Epithelial cell of prostate (primary cell): ENCODE data around the gene SHISAL1.

ENCODE experiments used
- DNase-seq: peaks from one replicate; pipeline ENCODE4 v3.0.0-alpha.2; 2011; ENCODE audit warnings: low read depth, low spot score
- H3K27ac ChIP-seq: fragments of 450-650 bp; 2 replicates; pipeline ENCODE4 v1.5.1; 2017; ENCODE audit warnings: mild to moderate bottlenecking

SHISAL1 gene

GRCh38 chr22:44214764-44215163, 98.0 kb downstream of the SHISAL1 start:
- DNase-seq: no peak

DNA sequence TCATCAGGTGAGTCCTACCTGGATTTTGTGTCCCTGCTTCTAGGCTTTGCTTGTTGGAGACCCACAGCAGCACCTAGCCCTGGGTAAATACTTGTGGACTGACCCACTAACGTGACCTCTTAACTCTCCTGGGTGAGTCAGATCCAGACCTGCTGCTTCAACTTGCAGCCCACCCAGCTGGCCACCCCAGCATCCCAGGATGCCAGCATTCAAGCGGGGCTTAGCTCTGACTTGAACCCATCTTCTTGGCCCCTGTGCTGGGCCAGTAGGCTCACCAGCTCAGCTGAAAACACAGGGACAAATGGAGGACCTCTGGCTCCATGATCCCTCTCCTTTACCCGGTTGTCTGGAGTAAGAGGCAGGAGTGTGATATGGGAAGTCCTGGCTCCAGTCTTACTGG, 98.6 kb downstream of the SHISAL1 start:
- DNase-seq: no peak
- no peak overlapping the region for H3K27ac ChIP-seq

More at GRCh38 chr22:44214764-44215163, 98.0 kb downstream of the SHISAL1 start:
- no peak overlapping the region for H3K27ac ChIP-seq

DNA sequence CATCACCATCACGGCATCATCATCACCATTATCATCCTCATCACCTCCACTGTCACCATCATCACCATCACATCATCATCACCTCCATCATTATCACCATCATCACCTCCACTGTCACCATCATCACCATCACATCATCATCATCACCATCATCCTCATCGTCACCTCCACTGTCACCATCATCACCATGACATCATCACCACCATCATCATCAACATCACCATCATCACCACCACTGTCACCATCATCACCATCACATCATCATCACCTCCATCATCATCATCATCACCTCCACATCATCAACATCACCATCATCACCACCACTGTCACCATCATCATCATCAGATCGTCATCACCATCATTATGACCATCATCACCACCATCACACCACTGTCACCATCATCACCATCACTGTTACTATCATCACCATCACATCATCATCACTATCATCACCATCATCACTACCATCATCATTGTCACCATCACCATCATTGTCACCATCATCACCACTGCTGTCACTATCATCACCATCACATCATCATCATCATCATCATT, 99.2 kb downstream of the SHISAL1 start:
- no peak for DNase-seq
- H3K27ac ChIP-seq: no peak overlapping the region

- no peak overlapping the region for H3K27ac ChIP-seq
- DNase-seq: no peak
These were observed 99.8 kb downstream of the SHISAL1 start for GRCh38 chr22:44212936-44213335.

DNA sequence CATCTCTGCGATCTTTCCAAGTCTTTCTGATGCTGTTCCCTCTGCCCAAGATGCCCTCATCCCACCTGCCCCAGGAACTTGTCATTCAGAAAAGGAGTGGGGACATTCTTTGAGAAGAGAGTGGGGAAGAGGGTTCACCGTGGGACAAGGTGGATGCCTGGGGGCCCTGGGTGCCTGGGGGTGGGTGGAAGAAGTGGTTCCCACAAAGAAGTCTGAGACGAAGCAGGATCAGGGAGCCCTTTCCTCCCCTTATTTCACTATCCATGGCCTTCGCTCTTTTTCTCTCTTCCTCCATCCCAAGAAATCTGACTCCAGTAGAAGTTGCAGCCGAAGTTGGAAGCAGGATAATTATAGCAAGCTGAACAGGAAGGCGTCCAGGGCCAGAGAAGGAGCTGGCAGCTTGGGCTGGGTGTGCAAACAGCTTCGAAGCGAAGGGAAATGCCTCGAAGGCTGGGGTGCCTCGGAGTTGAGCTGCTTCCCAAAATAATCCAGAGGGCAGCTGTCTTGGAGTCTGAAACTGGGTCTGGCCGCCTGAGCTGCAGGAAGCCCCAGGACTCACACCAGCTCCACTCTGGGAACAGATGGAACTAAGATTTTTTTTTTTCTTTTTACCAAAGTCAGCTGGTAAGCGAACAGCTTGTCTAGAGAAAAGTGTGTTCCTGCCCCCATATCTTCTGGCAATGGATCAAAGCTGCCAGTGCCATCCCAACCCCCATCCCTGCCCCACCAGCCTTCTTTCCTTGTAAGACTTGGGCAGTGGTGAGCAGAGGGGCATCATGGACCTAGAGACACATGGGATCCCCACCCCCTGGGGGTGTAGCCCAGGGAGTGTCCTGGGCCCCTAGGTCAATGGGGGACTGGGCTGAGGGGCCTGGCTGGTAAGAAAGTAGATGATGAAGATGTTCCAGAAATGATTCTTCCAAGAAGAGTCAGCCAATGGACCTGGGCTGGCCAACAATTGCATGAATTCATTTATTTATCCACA, 100.5 kb downstream of the SHISAL1 start:
- no peak for DNase-seq
- H3K27ac ChIP-seq: no peak overlapping the region

DNA sequence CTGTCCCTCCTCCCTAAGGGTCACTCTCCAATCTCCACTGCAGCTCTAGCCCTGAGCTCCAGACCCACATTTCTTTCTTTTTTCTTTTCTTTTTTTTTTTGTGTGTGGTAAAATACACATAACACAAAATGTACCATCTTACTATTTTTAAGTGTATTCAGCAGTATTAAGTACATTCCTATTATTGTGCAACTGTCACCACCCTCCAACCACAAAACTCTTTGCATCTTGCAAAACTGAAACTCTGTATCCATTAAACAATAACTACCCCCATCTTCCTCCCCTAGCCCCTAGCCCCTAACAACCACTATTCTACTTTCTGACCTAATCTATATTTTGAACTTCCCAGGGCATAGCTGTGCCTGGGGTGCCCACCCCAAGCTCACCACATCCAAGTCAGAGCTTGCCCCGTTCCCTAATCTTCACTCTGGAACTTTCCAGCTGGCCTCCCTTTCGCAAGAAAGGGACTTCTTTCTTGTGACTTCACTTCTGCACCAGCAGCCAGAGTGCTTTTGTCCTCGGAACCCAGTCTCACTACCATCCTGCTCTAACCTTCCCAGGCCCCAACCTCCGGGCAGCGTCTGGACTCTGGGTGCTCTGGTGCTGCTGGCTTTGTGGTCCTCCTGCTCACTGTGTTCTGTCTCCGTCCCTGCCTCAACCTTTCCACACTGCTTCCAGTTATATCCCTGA, 101.3 kb downstream of the SHISAL1 start:
- DNase-seq: no peak
- no peak overlapping the region for H3K27ac ChIP-seq

DNA sequence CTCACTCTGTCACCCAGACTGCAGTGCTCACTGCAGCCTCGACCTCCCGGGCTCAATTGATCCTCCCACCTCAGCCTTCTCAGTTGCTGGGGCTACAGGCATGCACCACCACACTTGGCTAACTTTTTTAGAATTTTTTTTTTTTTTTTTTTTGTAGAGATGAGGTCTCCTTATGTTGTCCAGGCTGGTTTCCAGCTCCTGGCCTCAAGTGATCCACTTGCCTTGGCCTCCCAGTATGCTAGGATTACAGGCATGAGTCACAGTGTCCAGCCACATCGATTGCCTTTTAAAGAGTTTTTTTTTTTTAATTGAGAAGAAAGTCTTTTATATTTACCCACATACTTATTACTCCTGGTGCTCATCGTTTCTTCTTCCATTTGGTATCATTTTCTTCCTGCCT, 102.0 kb downstream of the SHISAL1 start:
- H3K27ac ChIP-seq: no peak overlapping the region
- DNase-seq: no peak

DNA sequence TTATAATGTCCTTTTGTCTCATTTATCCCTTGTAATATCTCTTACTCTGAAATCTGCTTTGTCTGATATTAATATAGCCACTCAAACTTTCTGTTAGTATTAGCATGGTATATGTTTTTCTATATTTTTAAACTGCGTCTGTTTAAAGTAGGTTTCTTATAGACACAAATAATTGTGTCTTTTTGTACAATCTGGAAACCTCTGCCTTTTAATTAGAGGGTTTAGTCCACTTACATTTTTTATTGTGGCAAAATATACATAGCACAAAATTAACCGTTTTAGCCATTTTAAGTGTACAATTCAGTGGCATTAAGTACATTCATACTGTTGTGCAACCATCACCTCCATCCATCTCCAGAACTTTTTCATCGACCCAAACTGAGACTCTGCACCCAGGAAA, 103.4 kb downstream of the SHISAL1 start:
- DNase-seq: no peak
- H3K27ac ChIP-seq: no peak overlapping the region

- no peak for DNase-seq
- H3K27ac ChIP-seq: no peak overlapping the region
These were observed 104.8 kb downstream of the SHISAL1 start for GRCh38 chr22:44207981-44208317.

- H3K27ac ChIP-seq: no peak overlapping the region
- no peak for DNase-seq
These were observed 105.4 kb downstream of the SHISAL1 start for GRCh38 chr22:44207173-44207980.

DNA sequence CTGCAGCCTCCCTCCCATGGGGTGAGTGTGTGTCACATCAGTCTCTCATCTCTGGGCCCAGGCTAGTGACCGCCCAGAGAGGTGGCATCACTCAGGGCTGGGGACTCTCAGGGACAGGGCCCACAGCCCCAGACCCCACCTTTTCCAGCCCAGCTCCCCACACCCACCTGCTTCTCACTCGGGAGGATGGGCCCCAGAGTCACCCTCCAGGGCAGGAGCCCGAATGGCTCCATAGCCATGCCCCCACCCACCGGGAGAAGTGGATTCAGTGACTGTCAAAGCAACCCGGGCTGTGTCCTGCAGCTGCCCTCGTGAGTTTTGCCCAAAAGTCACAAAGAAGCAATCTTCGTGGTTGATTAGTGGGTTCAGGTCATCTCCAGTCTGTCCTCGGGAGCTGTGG, 106.1 kb downstream of the SHISAL1 start:
- no peak for DNase-seq
- no peak overlapping the region for H3K27ac ChIP-seq

GRCh38 chr22:44206330-44206645, 106.5 kb downstream of the SHISAL1 start:
- no peak for DNase-seq
- H3K27ac ChIP-seq: no peak overlapping the region

- H3K27ac ChIP-seq: no peak overlapping the region
- DNase-seq: no peak
These were observed 107.0 kb downstream of the SHISAL1 start for GRCh38 chr22:44205516-44206329.

DNA sequence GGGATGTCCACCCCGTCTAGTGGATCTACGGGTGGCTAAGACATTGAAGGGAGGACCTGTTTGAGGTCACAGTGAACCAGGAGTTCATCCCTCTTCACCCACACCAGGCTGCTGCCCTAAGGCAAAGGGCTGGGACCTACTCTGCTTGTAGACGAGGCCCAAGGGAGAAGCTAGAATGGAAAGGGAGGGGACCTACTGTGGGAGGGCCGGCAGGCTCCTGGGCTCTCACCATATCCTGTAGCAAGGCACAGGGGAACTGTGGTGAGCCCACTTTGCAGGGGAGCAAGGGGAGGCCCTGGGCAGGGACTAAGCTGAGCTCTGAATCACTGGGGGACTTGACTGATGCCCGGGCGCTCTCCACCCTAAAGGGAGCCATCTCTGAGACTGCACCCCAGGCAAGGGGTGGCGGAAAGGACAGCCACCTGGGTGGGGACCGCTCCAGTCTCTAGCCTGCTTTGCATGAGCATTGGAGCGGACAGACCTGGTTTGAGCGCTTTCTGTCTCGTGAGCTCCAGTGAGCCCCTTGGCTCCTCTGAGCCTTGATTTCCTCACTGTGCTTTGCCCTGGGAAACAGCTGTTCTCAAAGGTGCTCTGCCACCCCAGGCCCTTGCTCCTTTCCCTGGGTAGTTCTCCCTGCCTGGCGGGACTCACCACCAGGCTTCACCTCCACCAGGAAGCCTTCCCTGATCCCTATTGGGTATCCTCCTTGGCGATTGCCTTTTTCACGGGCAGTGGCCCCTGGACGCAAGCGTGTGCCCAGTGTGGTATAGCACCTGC, 107.8 kb downstream of the SHISAL1 start:
- no peak overlapping the region for H3K27ac ChIP-seq
- DNase-seq: no peak

GRCh38 chr22:44203203-44203602, 109.5 kb downstream of the SHISAL1 start:
- no peak overlapping the region for H3K27ac ChIP-seq
- no peak for DNase-seq

DNA sequence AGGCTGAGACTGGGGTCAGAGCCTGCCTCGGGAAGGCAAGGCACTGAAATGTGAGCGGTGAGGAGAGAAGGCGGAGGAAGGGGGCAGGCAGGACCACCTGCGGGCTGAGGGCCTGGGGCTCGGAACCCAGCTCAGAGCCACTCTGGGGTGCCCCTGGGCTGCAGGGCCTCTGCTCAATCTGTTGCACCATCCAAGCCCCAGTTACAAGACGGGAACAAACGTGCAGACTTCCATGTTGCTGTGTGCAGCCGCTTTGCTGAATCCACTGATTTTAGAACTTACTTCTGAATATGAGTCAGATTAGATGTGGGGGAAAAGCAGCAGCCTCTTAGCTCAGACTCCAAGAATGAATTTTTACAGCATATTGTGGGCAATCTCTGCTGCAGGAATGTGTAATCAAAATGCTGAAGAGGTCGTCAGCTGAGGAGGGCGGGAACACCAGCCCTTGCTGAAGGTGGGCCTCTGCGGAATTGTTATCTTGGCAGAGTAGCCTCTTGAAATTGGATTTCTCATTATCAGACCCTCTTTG, 110.4 kb downstream of the SHISAL1 start:
- no peak for DNase-seq
- H3K27ac ChIP-seq: no peak overlapping the region

DNA sequence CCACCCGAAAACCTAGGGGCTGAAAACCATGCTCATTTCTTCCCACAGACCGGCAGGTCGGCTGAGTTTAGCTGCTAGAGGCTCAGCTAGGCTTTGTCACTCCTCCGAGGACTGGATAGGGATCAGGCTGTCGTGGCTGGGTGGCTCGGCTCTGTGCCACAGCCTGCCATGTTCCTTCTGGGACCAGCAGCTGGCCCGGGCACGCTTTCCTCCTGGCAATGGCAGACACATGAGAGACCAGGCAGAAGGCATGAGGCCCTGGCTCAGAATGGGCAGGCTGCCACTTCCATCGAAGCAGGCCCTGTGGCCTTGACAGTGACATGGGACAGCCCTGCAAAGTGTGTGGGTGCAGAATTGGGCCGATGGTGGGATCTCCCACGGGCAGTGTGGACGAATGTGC, 111.1 kb downstream of the SHISAL1 start:
- no peak for DNase-seq
- H3K27ac ChIP-seq: no peak overlapping the region

GRCh38 chr22:44200855-44201550, 111.7 kb downstream of the SHISAL1 start:
- no peak for DNase-seq
- no peak overlapping the region for H3K27ac ChIP-seq
